LNCaP clone FGC (cell line): ENCODE data around the gene GPS2.
A peak's percentile ranks its signal among the peaks of the same experiment; 100 is the strongest.

ENCODE experiments used
- DNase-seq: peaks from one replicate; pipeline ENCODE4 v3.0.0-alpha.2; 2011; ENCODE audit warnings: low read depth
- H3K4me3 ChIP-seq: 2 replicates; pipeline ENCODE4 v1.5.1; 2011; ENCODE audit warnings: mild to moderate bottlenecking, low read depth, low read length, control low read depth
- CTCF ChIP-seq: IDR thresholded peaks from 2 replicates; pipeline ENCODE4 v1.5.1; 2012; ENCODE audit warnings: mild to moderate bottlenecking; ENCODE audit not compliant: control insufficient read depth, insufficient read depth; ENCODE audit errors: extremely low read depth

Gene GPS2

GRCh38 chr17:7314719-7315569 lies at the start of gene GPS2:
Gene GPS2, minus strand, starts transcription at chr17:7315360. Its CDS starts 308 bp downstream, at chr17:7315052.
- H3K4me3 ChIP-seq, result peak within 1 kb of the TSS; percentile 86
- no peak for TF ChIP-seq CTCF
- peak; percentile 57 for DNase-seq

- no peak overlapping the region for H3K4me3 ChIP-seq
- no peak for TF ChIP-seq CTCF
- no peak for DNase-seq
These were observed 48.2 kb upstream of the GPS2 start for GRCh38 chr17:7363311-7363710.

GRCh38 chr17:7361906-7362305 lies 46.7 kb upstream of the GPS2 start:
- H3K4me3 ChIP-seq, result no peak overlapping the region
- DNase-seq, result no peak
- TF ChIP-seq CTCF, result no peak

- no peak for TF ChIP-seq CTCF
- no peak overlapping the region for H3K4me3 ChIP-seq
- DNase-seq, result no peak
These were observed 42.2 kb upstream of the GPS2 start for GRCh38 chr17:7357381-7357780.

- no peak for DNase-seq
- TF ChIP-seq CTCF, result no peak
- H3K4me3 ChIP-seq, result no peak overlapping the region
These were observed 41.6 kb upstream of the GPS2 start for GRCh38 chr17:7356756-7357155.

GRCh38 chr17:7356072-7356549 lies 41.0 kb upstream of the GPS2 start:
- H3K4me3 ChIP-seq, result no peak overlapping the region
- TF ChIP-seq CTCF, result peak; percentile 86
- DNase-seq, result peak; percentile 27
